Mononuclear cell (primary cell): Measurements from ENCODE around the gene WRAP53. TPM values are rescaled to one million over a fixed set of nuclear protein-coding genes. Genes with fewer than 3 reads are reported as not detected.
A peak's percentile ranks its signal among the peaks of the same experiment; 100 is the strongest.

ENCODE experiments used
- H3K27me3 ChIP-seq: 2 replicates; pipeline ENCODE4 v1.6.0; 2011; ENCODE audit warnings: low read length, control low read depth; ENCODE audit not compliant: insufficient read depth
- H3K4me1 ChIP-seq: 2 replicates; pipeline ENCODE4 v1.5.1; 2011; ENCODE audit warnings: mild to moderate bottlenecking, low read length, control low read depth; ENCODE audit not compliant: insufficient read depth
- H3K4me3 ChIP-seq: 2 replicates; pipeline ENCODE4 v1.5.1; 2011; ENCODE audit warnings: mild to moderate bottlenecking, low read length, moderate library complexity
- H3K9me3 ChIP-seq: 2 replicates; pipeline ENCODE4 v1.5.1; 2011; ENCODE audit warnings: low read depth, mild to moderate bottlenecking, control low read depth, low read length
- total RNA-seq: library from RNA; depleted of rRNA; stranded (reverse); fragments of >200 nt; gene quantifications from one replicate; pipeline ENCODE4 v1.2.3, GENCODE V29; 2012

WRAP53 gene
- total RNA-seq, 1 donor, result 3.6 TPM

- no peaks in the 10 kb centered on the region for H3K9me3 ChIP-seq
- no peak overlapping the region for H3K4me3 ChIP-seq
- no peaks in the 10 kb centered on the region for H3K4me1 ChIP-seq
- H3K27me3 ChIP-seq, result no peaks in the 10 kb centered on the region
Observed at GRCh38 chr17:7667656-7668406, 20.4 kb upstream of the WRAP53 start.

GRCh38 chr17:7668482-7668881, 19.8 kb upstream of the WRAP53 start:
- Histone ChIP-seq H3K27me3 (no peaks in the 10 kb centered on the region), H3K9me3 (no peaks in the 10 kb centered on the region), H3K4me3 (no peak overlapping the region), H3K4me1 (no peaks in the 10 kb centered on the region)

- no peaks in the 10 kb centered on the region for H3K4me1 ChIP-seq
- no peak overlapping the region for H3K4me3 ChIP-seq
Observed at GRCh38 chr17:7673239-7673638, 15.0 kb upstream of the WRAP53 start.

GRCh38 chr17:7674934-7675333, 13.3 kb upstream of the WRAP53 start:
- H3K4me3 ChIP-seq, result no peak overlapping the region
- no peaks in the 10 kb centered on the region for H3K27me3 ChIP-seq
- no peaks in the 10 kb centered on the region for H3K4me1 ChIP-seq
- H3K9me3 ChIP-seq, result no peaks in the 10 kb centered on the region

More at GRCh38 chr17:7673239-7673638, 15.0 kb upstream of the WRAP53 start:
- Histone ChIP-seq H3K9me3 (no peaks in the 10 kb centered on the region), H3K27me3 (no peaks in the 10 kb centered on the region)

GRCh38 chr17:7676533-7676932, 11.7 kb upstream of the WRAP53 start:
- Histone ChIP-seq H3K4me3 (no peak overlapping the region), H3K4me1 (no peaks in the 10 kb centered on the region), H3K27me3 (no peaks in the 10 kb centered on the region), H3K9me3 (no peaks in the 10 kb centered on the region)

GRCh38 chr17:7677388-7678067, 10.7 kb upstream of the WRAP53 start:
- Histone ChIP-seq H3K4me3 (no peak overlapping the region), H3K27me3 (no peaks in the 10 kb centered on the region), H3K9me3 (no peaks in the 10 kb centered on the region), H3K4me1 (no peaks in the 10 kb centered on the region)

- Histone ChIP-seq H3K4me3 (peak overlapping the region; percentile 100), H3K4me1 (peaks cover 30% of the 10 kb centered on the region), H3K27me3 (no peaks in the 10 kb centered on the region), H3K9me3 (no peaks in the 10 kb centered on the region)
Observed at GRCh38 chr17:7684851-7685532, 3.3 kb upstream of the WRAP53 start.

GRCh38 chr17:7685533-7686221, 2.6 kb upstream of the WRAP53 start:
- no peaks in the 10 kb centered on the region for H3K27me3 ChIP-seq
- H3K4me3 ChIP-seq, result peak overlapping the region; percentile 100
- H3K4me1 ChIP-seq, result peaks cover 30% of the 10 kb centered on the region
- no peaks in the 10 kb centered on the region for H3K9me3 ChIP-seq

- peak overlapping the region; percentile 100 for H3K4me3 ChIP-seq
- no peaks in the 10 kb centered on the region for H3K9me3 ChIP-seq
- H3K4me1 ChIP-seq, result peaks cover 30% of the 10 kb centered on the region
- H3K27me3 ChIP-seq, result no peaks in the 10 kb centered on the region
Observed at GRCh38 chr17:7686222-7687071, 1.8 kb upstream of the WRAP53 start.

GRCh38 chr17:7687072-7687907, 987 bp upstream of the WRAP53 start, which contains the start of gene TP53:
Gene TP53, minus strand, starts transcription at chr17:7687490. Its CDS starts 10,896 bp downstream, at chr17:7676594.
- Histone ChIP-seq H3K9me3 (no peaks in the 10 kb centered on the region), H3K4me1 (peaks cover 30% of the 10 kb centered on the region), H3K4me3 (peak within 1 kb of the TSS; percentile 100), H3K27me3 (no peaks in the 10 kb centered on the region)

- Histone ChIP-seq H3K27me3 (no peaks in the 10 kb centered on the region), H3K4me1 (peaks cover 30% of the 10 kb centered on the region), H3K4me3 (peak overlapping the region; percentile 100), H3K9me3 (no peaks in the 10 kb centered on the region)
Observed at GRCh38 chr17:7688808-7689316, 585 bp downstream of the WRAP53 start.

GRCh38 chr17:7695586-7695985, 7.3 kb downstream of the WRAP53 start:
- Histone ChIP-seq H3K9me3 (no peaks in the 10 kb centered on the region), H3K4me3 (no peak overlapping the region), H3K27me3 (no peaks in the 10 kb centered on the region), H3K4me1 (no peaks in the 10 kb centered on the region)

- H3K9me3 ChIP-seq, result no peaks in the 10 kb centered on the region
- H3K4me3 ChIP-seq, result no peak overlapping the region
- no peaks in the 10 kb centered on the region for H3K27me3 ChIP-seq
- H3K4me1 ChIP-seq, result no peaks in the 10 kb centered on the region
Observed at GRCh38 chr17:7697828-7698588, 9.7 kb downstream of the WRAP53 start.
